CD4-positive, alpha-beta memory T cell (primary cell): ENCODE data around the gene TPK1. TPM values are rescaled to one million over a fixed set of nuclear protein-coding genes. Genes with fewer than 3 reads are reported as not detected.
A peak's percentile ranks its signal among the peaks of the same experiment; 100 is the strongest.

ENCODE experiments used
- CTCF ChIA-PET: fragments of 350-600 bp; sonication (Branson Sonifier 250); formaldehyde crosslinking; loops from one replicate; lab custom pipeline; 2021; ENCODE audit warnings: inconsistent platforms; ENCODE audit not compliant: partially characterized antibody; lab: Charles Lee
- POLR2A ChIA-PET: fragments of 350-600 bp; sonication (Branson Sonifier 250); formaldehyde crosslinking; loops from one replicate; lab custom pipeline; 2021; ENCODE audit not compliant: partially characterized antibody; lab: Charles Lee
- DNase-seq, 5 donors: peaks; one replicate each; pipeline versions ENCODE4 v3.0.0 to v3.0.0-alpha.2; 2020 to 2022; ENCODE audit warnings: mixed read lengths in 1 of 5
- H3K27ac ChIP-seq: one replicate; pipeline ENCODE4 v1.7.0; 2013; ENCODE audit warnings: low read depth, low read length
- H3K27me3 ChIP-seq: 2 replicates; pipeline ENCODE4 v1.7.0; 2013; ENCODE audit warnings: mild to moderate bottlenecking, low read length, moderate library complexity; ENCODE audit not compliant: insufficient read depth
- H3K36me3 ChIP-seq: 2 replicates; pipeline ENCODE4 v1.7.0; 2013; ENCODE audit warnings: mild to moderate bottlenecking, low read length, moderate library complexity; ENCODE audit not compliant: insufficient read depth
- H3K4me1 ChIP-seq: 2 replicates; pipeline ENCODE4 v1.7.0; 2013; ENCODE audit warnings: mild to moderate bottlenecking, low read length, moderate library complexity; ENCODE audit not compliant: insufficient read depth
- H3K4me3 ChIP-seq, 2 donors: one replicate each; pipeline ENCODE4 v1.7.0; 2013; ENCODE audit warnings: low read length in 2 of 2, mild to moderate bottlenecking in 1 of 2
- H3K9me3 ChIP-seq, 2 donors: one replicate each; pipeline ENCODE4 v1.7.0; 2013; ENCODE audit warnings: low read length in 2 of 2, control low read depth in 1 of 2; ENCODE audit not compliant: control insufficient read depth in 1 of 2
- H3K27ac Mint-ChIP-seq, 7 donors: one replicate each; pipeline ENCODE4 v1.8.0; 2020 to 2021; ENCODE audit warnings: mixed read lengths in 7 of 7, mild to moderate bottlenecking in 6 of 7, inconsistent platforms in 3 of 7, moderate library complexity in 3 of 7
- H3K27me3 Mint-ChIP-seq, 2 donors: one replicate each; pipeline ENCODE4 v1.8.0; 2020 to 2021; ENCODE audit warnings: mixed read lengths in 2 of 2
- H3K36me3 Mint-ChIP-seq, 2 donors: one replicate each; pipeline ENCODE4 v1.8.0; 2020 to 2021; ENCODE audit warnings: mixed read lengths in 2 of 2, inconsistent platforms in 1 of 2, mild to moderate bottlenecking in 1 of 2
- H3K4me1 Mint-ChIP-seq, 4 donors: one replicate each; pipeline ENCODE4 v1.8.0; 2020 to 2021; ENCODE audit warnings: mixed read lengths in 4 of 4, mild to moderate bottlenecking in 1 of 4
- H3K4me3 Mint-ChIP-seq, 8 donors: one replicate each; pipeline ENCODE4 v1.8.0; 2020 to 2021; ENCODE audit warnings: mixed read lengths in 8 of 8, mild to moderate bottlenecking in 7 of 8, moderate library complexity in 6 of 8, inconsistent platforms in 3 of 8
- H3K9me3 Mint-ChIP-seq, 8 donors: one replicate each; pipeline ENCODE4 v1.8.0; 2020 to 2021; ENCODE audit warnings: mixed read lengths in 8 of 8, mild to moderate bottlenecking in 5 of 8, inconsistent platforms in 3 of 8, moderate library complexity in 1 of 8
- intact Hi-C: fragments of 100-400 bp; cut with micrococcal nuclease; formaldehyde crosslinking; loops from one replicate; pipeline ENCODE4 v1.15.1; 2023
- polyA plus RNA-seq, 2 donors: library from polyadenylated mRNA; unstranded; fragments of 300-500 nt; fragmentation: Illumina TruSeq; gene quantifications; one replicate each; pipeline ENCODE4 v1.2.3, GENCODE V29; 2021
- total RNA-seq, 2 experiments: library from RNA; stranded (reverse); gene quantifications; one replicate each; pipeline ENCODE4 v1.2.3, GENCODE V29; 2021

Gene TPK1
- total and polyA plus RNA-seq, 4 experiments from 2014 or later, result 25.2 to 30.7 (median 27.8) TPM

GRCh38 chr7:144641389-144642044, 194.3 kb downstream of the TPK1 start:
- H3K36me3 ChIP-seq, result no peaks in the 10 kb centered on the region
- DNase-seq, result no peak
- H3K9me3 ChIP-seq, result no peaks in the 10 kb centered on the region
- H3K4me1 Mint-ChIP-seq, result no peaks in the 10 kb centered on the region
- ChIA-PET CTCF (no interaction called here), POLR2A (no interaction called here)
- H3K27me3 ChIP-seq, result no peaks in the 10 kb centered on the region
- H3K27me3 Mint-ChIP-seq, result no peaks in the 10 kb centered on the region
- peaks cover 10 to 19% of the 10 kb centered on the region in 2 donors for H3K36me3 Mint-ChIP-seq
- intact Hi-C loops, result no loop called here
- H3K4me1 ChIP-seq, result no peaks in the 10 kb centered on the region
- H3K9me3 Mint-ChIP-seq, result no peaks in the 10 kb centered on the region
- no peak overlapping the region for H3K27ac ChIP-seq
- H3K4me3 Mint-ChIP-seq, result no peak overlapping the region
- no peak overlapping the region for H3K27ac Mint-ChIP-seq
- H3K4me3 ChIP-seq, result no peak overlapping the region

GRCh38 chr7:144632724-144633123, 203.1 kb downstream of the TPK1 start:
- no peaks in the 10 kb centered on the region for H3K36me3 ChIP-seq
- no peak overlapping the region for H3K4me3 ChIP-seq
- no peaks in the 10 kb centered on the region for H3K9me3 ChIP-seq
- intact Hi-C loops, result no loop called here
- Mint-ChIP-seq H3K36me3 (peaks cover 19 to 32% of the 10 kb centered on the region in 2 donors), H3K4me1 (peaks cover 0 to 5% (median 1%) of the 10 kb centered on the region in 4 donors), H3K9me3 (peaks cover 0 to 7% (median 2%) of the 10 kb centered on the region in 8 donors), H3K27ac (no peak overlapping the region), H3K27me3 (no peaks in the 10 kb centered on the region), H3K4me3 (no peak overlapping the region)
- CTCF ChIA-PET, result no interaction called here
- H3K4me1 ChIP-seq, result no peaks in the 10 kb centered on the region
- DNase-seq, result no peak
- POLR2A ChIA-PET, result no interaction called here
- H3K27ac ChIP-seq, result no peak overlapping the region
- no peaks in the 10 kb centered on the region for H3K27me3 ChIP-seq

- no peaks in the 10 kb centered on the region for H3K9me3 ChIP-seq
- ChIA-PET POLR2A (no interaction called here), CTCF (no interaction called here)
- no peaks in the 10 kb centered on the region for H3K27me3 Mint-ChIP-seq
- H3K4me3 ChIP-seq, result no peak overlapping the region
- no peak overlapping the region for H3K27ac Mint-ChIP-seq
- H3K27ac ChIP-seq, result no peak overlapping the region
- H3K9me3 Mint-ChIP-seq, result peaks cover 0 to 9% (median 3%) of the 10 kb centered on the region in 8 donors
- H3K36me3 Mint-ChIP-seq, result peaks cover 18 to 36% of the 10 kb centered on the region in 2 donors
- no peak overlapping the region for H3K4me3 Mint-ChIP-seq
- no peaks in the 10 kb centered on the region for H3K27me3 ChIP-seq
- peaks cover 0 to 5% (median 2%) of the 10 kb centered on the region in 4 donors for H3K4me1 Mint-ChIP-seq
- H3K4me1 ChIP-seq, result no peaks in the 10 kb centered on the region
- intact Hi-C loops, result no loop called here
- no peaks in the 10 kb centered on the region for H3K36me3 ChIP-seq
- DNase-seq, result no peak
Measured at GRCh38 chr7:144629598-144629997, 206.3 kb downstream of the TPK1 start.

GRCh38 chr7:144629011-144629410, 206.8 kb downstream of the TPK1 start:
- Mint-ChIP-seq H3K4me3 (no peak overlapping the region), H3K4me1 (peaks cover 0 to 5% (median 2%) of the 10 kb centered on the region in 4 donors), H3K9me3 (peaks cover 0 to 9% (median 3%) of the 10 kb centered on the region in 8 donors), H3K27me3 (no peaks in the 10 kb centered on the region), H3K27ac (no peak overlapping the region), H3K36me3 (peaks cover 18 to 35% of the 10 kb centered on the region in 2 donors)
- Histone ChIP-seq H3K4me3 (no peak overlapping the region), H3K4me1 (no peaks in the 10 kb centered on the region), H3K9me3 (no peaks in the 10 kb centered on the region), H3K36me3 (no peaks in the 10 kb centered on the region), H3K27me3 (no peaks in the 10 kb centered on the region), H3K27ac (no peak overlapping the region)
- CTCF ChIA-PET, result no interaction called here
- POLR2A ChIA-PET, result no interaction called here
- DNase-seq, result no peak
- intact Hi-C loops, result no loop called here

GRCh38 chr7:144628176-144628575, 207.7 kb downstream of the TPK1 start:
- Histone ChIP-seq H3K27me3 (no peaks in the 10 kb centered on the region), H3K4me3 (no peak overlapping the region), H3K4me1 (no peaks in the 10 kb centered on the region), H3K27ac (no peak overlapping the region), H3K36me3 (no peaks in the 10 kb centered on the region), H3K9me3 (no peaks in the 10 kb centered on the region)
- DNase-seq, result no peak
- ChIA-PET CTCF (no interaction called here), POLR2A (no interaction called here)
- Mint-ChIP-seq H3K27me3 (no peaks in the 10 kb centered on the region), H3K4me1 (peaks cover 0 to 5% (median 2%) of the 10 kb centered on the region in 4 donors), H3K4me3 (no peak overlapping the region), H3K36me3 (peaks cover 22 to 34% of the 10 kb centered on the region in 2 donors), H3K27ac (peak overlapping the region in 1 of 7 donors; percentile 43), H3K9me3 (peaks cover 0 to 9% (median 3%) of the 10 kb centered on the region in 8 donors)
- intact Hi-C loops, result no loop called here

GRCh38 chr7:144622745-144623144, 213.1 kb downstream of the TPK1 start:
- Mint-ChIP-seq H3K27ac (no peak overlapping the region), H3K36me3 (peaks cover 53 to 62% of the 10 kb centered on the region in 2 donors), H3K4me1 (peaks cover 0 to 2% (median 0%) of the 10 kb centered on the region in 4 donors), H3K27me3 (no peaks in the 10 kb centered on the region), H3K9me3 (peaks cover 3 to 28% (median 14%) of the 10 kb centered on the region in 8 donors), H3K4me3 (no peak overlapping the region)
- intact Hi-C loops, result no loop called here
- Histone ChIP-seq H3K9me3 (no peaks in the 10 kb centered on the region), H3K36me3 (no peaks in the 10 kb centered on the region), H3K27me3 (no peaks in the 10 kb centered on the region), H3K4me1 (no peaks in the 10 kb centered on the region), H3K27ac (no peak overlapping the region), H3K4me3 (no peak overlapping the region)
- ChIA-PET CTCF (no interaction called here), POLR2A (no interaction called here)
- no peak for DNase-seq

GRCh38 chr7:144606261-144606660, 229.6 kb downstream of the TPK1 start:
- intact Hi-C loops, result no loop called here
- Mint-ChIP-seq H3K36me3 (peaks cover 27 to 42% of the 10 kb centered on the region in 2 donors), H3K4me1 (no peaks in the 10 kb centered on the region), H3K9me3 (no peaks in the 10 kb centered on the region), H3K4me3 (no peak overlapping the region), H3K27ac (no peak overlapping the region), H3K27me3 (no peaks in the 10 kb centered on the region)
- ChIA-PET POLR2A (no interaction called here), CTCF (interaction anchor here (1.0 kb wide), 1 partner anchor 18 kb away, joined by 3 read pairs; no protein-coding TSS in a partner anchor)
- Histone ChIP-seq H3K4me3 (no peak overlapping the region), H3K36me3 (no peaks in the 10 kb centered on the region), H3K27ac (no peak overlapping the region), H3K4me1 (no peaks in the 10 kb centered on the region), H3K27me3 (no peaks in the 10 kb centered on the region), H3K9me3 (no peaks in the 10 kb centered on the region)
- DNase-seq, result no peak
